Posterior vena cava (tissue), 2 donors: ENCODE data around the gene VNN1. TPM values are rescaled to one million over a fixed set of nuclear protein-coding genes. Genes with fewer than 3 reads are reported as not detected.
"Not testable (repeated sequence)": the region's sequence is repeated elsewhere in the genome, so short reads cannot be mapped to it uniquely, and the experiment has no call there.

Experiments used
- DNase-seq: peaks from one replicate; pipeline ENCODE4 v3.0.0-alpha.2; 2020; ENCODE audit warnings: low spot score
- intact Hi-C, 2 donors: fragments of 100-400 bp; cut with DNase I; formaldehyde crosslinking; loops; one replicate each; pipeline versions ENCODE4 v1.14.1 to v1.14.2; 2022 to 2023
- total RNA-seq, 2 donors: library from RNA; stranded (reverse); fragmentation: NEBNext Ultra II Directional; extraction: Animal tissue kit (Norgen Biotek cat#: 25700); gene quantifications; one replicate each; pipeline ENCODE4 v1.2.1, GENCODE V29; 2021
- donor health status: DM: yes; HTN: yes; CAD: no.
- donor health status: DM: yes; HTN: yes; CAD: no.

VNN1 gene
- total RNA-seq, 2 donors from 2014 or later, result 1.9 to 3.0 TPM

DNA sequence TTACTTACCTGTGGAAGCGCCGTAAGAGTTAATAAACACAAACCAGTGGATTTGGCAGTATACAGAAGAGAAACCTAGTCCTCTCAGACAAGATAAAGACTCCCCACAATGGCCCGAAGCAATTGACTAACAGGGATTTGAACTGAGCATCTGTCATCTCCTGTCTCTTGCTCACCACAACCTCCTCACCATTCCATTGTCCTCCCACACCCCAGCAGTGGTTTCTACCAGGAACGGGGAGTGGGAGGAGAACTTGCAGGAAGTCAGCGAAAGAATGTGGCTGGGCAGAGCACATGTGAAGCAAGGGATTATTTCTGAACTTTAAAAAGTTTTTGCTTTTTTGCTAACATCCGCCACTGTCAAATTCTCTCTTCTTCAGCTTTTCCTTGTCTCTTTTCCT is 30.3 kb downstream of the VNN1 start:
- DNase-seq, result no peak
- intact Hi-C loops, result no loop called here

DNA sequence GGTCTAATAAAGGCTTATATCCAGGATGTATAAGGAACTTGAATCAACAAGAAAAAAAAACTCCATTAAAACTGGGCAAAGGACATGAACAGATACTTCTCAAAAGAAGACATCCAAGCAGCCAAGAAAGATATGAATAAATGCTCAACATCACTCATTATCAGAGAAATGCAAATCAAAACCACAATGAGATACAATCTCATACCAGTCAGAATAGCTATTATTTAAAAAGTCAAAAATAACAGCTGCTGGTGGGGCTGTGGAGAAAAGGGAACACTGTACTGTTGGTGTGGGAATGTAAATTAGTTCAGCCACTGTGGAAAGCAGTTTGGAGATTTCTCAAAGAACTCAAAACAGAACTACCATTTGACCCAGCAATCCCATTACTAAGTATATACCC is 34.8 kb downstream of the VNN1 start:
- DNase-seq, intact Hi-C loops: not testable (repeated sequence)

DNA sequence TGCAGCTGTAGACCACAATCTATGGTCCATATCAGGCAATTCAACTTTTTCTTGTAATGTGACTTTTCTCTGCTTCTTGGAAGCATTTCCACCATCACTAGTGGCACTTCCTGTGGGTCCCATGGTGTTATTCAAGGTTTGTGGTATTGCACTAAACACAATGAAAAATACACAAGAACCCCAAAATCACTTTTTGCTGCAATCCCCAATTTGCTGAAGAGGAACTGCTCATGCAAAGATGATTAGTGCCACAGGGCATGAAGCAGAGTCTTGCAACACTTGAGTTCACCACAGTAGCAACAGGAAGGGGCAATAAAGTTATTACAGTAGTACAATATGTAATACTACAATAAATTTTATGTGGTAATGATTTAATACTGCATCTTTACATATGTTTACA is 38.1 kb downstream of the VNN1 start:
- DNase-seq, result no peak
- intact Hi-C loops, result no loop called here

DNA sequence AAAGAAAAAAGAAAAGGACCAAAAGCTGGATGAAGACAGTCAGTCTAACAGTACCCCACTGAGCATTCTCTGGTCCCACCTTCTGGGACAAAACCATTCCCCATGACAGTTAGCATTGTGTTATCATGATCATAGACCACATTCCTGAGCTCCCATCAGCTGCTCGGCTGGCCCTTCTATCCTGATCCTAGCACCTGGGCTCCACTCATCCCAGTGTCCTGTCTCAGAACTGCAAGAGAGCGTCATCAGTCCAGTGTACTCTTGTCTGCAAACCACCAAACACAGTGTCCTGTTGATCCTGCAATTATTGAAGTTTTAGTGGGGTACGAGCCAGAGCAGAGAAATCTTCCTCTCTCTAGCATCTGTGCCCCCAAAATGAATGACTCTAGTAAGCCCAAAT is 38.9 kb downstream of the VNN1 start:
- intact Hi-C loops, result no loop called here
- DNase-seq, result no peak

DNA sequence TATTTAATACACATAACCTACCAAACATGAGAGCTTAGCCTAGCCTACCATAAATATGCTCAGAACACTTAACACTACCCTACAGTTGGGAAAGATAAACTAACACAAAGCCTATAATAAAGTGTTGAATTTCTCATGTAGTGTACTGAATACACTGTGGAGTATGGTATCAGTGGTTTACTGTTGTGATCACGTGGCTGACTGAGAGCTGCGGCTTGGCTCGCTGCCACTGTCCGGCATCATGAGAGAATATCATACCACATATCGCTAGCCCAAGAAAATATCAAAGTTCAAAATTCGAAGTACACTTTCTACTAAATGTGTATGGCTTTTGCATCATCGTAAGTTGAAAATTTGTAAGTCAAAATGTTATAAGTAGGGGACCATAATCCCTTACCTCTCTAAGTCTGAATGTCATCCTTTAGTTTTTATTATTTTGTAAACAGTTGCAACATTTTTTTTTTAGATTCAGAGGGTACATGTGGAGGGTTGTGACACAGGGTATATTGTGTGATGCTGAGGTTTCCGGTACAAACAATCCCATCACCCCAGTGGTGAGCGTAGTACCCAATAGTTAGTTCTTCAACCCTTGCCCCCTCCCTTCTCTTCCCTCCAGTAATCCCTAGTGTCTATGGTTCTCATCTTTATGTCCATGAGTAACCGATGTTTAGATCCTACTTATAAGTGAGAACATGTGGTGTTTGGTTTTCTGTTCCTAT is 40.3 kb downstream of the VNN1 start:
- DNase-seq, result no peak
- intact Hi-C loops, result no loop called here

DNA sequence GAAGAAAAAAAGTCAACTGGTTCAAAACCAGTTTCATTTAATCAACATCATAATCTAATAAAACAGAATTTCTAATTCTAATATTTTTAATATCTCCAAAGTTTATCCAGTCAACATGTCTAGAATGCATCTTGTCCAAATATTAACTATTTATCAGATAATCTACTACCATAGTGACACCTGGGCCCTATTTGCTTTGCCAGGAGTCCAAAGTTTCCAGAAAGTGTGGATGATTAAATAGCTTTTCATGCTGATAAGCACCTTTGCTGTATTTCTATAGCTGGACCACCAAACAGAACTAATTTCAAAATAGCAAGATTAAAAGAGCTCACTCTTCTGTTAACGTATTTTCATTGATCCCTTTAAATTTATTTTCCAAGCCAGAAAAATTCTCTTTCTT is 42.6 kb downstream of the VNN1 start:
- intact Hi-C loops, result no loop called here
- DNase-seq, result no peak

DNA sequence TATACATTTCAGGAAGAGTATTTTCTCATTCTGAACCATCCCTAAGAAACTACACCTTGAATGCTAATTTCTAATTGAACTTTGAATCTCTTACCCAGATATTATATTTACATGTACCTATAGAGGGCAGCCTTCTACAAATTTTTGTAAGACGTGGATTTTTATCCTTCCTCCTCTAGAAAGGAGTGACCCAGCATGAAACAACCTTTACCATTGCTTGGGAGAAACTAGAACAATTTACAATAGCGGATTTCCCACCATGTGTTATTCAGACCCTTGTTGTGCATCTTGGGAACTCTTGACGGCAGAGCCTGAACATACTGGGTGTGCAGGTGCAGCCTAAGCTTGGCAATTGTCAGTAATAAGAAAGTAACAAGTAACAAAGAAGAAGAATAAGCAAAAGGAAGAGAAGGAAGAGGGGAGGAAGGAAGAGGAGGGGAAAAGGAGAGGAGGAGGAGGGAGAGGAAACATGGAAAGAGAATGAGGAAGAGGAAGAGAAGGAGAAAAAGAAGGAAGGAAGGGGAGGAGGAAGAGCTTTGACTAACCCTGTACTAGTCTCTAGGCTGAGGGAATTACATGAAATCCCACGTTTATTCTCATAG is 44.1 kb downstream of the VNN1 start:
- DNase-seq, result no peak
- intact Hi-C loops, result no loop called here

DNA sequence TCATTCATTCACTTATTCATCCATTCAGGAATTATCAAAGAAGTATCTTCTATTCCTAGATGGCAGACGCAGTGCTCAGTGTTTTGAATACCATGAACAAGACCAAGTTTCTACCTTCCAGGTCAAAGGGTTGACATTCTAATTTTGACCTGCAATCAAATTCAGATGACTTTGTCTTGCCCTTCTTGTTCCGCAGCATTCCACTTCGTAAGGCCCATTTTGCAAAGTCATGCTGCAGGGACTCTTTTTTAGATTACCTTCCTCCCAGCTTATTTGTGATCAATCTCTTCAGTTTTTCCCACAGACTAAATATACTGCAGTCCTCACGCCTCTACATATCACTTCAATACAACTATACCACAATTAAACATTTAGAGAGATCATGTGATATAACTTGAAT is 47.7 kb downstream of the VNN1 start:
- no peak for DNase-seq
- intact Hi-C loops, result no loop called here

DNA sequence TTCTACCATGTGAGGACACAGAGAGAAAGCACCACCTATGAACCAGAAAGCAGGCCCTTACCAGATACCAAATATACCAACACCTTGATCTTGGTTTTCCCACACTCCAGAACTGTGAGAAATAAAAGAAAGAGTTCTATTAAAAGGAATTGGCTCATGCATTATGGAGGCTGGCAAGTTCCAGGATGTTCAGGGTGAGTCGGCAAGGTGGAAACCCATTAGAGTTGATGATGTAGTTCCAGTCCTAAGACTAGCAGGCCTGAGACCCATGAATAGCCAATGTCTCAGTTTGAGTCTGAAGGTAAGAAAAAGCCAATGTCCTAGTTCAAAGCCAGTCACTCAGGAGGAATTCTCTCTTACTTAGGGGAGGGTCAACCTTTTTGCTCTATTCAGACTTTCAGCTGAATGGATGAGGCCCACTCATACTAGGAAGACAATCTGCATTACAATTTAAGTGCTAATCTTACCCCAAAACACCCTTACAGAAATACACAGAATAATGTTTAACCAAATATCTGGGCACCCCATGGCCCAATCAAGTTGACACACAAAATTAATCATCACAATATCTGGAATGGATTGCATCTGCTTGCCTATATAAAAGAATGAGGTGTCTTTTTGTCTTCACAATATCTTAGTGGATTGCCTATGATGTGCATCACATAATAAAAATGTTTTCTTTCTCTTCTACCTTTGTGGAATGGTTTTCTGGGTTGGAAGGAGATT is 49.4 kb downstream of the VNN1 start:
- no peak for DNase-seq
- intact Hi-C loops, result no loop called here

DNA sequence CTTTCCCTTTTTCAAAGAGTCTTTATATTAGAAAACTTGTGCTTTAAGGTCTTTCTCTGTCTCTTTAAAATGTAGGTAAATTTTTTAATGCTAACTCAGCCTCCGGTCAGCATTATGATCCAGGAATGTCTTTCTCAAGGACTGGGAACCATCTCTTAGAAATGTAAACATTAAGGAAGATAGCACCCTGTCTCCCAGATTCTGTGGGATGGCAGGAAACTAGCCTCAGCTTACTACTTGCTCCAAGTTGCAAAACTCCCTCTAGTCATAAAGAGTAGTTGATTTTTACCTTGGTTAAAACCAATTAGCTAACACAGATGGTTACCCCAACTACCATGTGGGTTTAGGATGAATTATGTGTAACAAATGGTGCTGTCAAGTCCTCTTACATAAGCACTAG is 50.2 kb downstream of the VNN1 start:
- no peak for DNase-seq
- intact Hi-C loops, result no loop called here

DNA sequence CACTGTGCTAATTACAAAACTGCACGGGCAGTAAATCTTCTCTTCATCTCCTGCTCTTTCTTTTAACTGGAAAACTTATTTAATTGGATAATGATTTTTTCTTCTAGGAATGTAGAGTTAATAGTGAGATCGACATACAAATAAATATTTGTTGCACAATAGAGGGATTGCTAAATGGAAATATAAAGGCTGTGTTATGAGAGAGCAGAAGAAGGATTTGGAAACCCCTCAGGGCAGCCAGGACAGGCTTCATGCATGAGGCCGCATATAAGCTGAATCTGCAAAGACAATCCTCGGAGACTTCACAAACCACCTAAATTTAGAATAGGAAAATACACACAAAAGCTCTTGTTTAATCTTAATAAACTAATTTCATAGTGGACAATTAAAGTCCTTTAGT is 51.9 kb downstream of the VNN1 start:
- intact Hi-C loops, result no loop called here
- no peak for DNase-seq

DNA sequence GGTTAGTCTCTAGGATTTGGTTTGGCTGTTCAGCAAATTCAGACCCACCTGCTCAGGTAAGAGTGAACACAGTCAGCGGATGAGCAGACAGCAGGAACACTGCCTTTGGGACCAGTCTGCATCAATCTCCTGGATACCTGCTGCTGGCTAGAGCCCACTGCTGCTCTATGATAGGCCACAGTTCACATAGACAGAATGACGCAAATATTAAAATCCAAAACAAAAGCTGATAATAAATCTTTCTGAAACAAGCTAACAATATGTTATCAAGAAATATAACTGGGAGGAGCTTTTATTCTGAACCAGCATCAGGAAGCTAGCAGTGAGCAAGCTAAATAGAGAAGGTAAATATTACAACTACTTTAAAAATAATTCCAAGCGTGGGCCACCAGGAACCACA is 54.8 kb downstream of the VNN1 start, which contains the start of gene TAAR1:
TSS of gene TAAR1 (minus strand) at position 101 of the 400 bp plus-strand sequence. CDS start 13,179 bp downstream, outside the sequence.
- DNase-seq, result no peak
- intact Hi-C loops, result no loop called here

DNA sequence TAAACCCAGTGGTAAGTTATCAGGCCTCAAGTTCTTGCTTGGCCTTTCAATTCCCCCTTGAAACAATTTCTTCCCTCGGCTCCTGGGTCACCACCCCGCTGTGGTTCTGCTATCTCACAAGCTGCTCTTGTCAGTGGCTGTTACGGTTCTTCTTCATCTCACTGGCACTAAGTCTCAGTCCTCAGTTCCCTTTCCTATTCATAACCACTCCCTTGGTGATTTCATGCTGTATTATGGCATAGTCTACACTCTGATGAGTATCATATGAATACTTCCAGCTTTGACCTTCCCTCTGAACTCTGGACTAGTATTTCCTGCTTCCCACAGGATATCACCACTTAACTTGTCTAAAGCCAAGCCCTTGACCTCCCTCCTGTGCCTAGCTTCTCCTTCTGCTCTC is 62.8 kb downstream of the VNN1 start:
- no peak for DNase-seq
- intact Hi-C loops, result no loop called here

DNA sequence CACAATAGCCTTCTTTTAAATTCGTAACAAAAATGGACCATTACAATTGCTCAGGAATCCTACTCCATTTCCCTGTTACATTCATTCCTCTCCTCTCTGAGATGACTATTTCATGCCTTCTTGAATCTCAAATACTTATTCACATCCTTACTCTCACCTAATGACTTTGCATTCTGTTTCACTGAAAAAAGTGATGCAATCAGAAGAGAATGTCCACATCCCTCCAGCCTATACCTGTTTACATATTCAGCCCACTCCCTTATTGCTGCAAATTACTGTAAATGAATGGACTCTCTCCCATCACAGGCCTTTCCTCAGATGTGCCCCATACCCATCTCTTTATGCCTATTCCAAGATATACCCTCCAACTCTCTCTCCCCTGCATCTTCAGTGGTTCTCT is 63.4 kb downstream of the VNN1 start:
- intact Hi-C loops, result no loop called here
- no peak for DNase-seq

DNA sequence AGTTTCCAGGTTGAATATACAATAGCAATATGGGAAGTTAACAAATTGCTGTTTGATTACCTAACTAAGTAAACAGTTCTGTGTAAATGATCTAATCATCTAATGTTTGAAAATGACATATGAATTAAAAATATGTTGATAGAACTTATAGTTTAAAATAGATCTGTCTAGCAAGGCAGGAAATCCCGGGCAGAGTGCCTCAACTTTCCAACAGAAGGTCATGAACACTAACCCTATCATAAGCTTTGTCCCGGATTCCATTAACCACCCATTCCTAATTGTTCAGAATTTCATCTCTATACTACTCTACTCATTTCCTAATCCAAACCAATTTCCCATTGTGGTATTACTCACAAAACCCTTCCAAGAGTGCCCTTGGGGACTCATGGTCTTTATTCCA is 65.0 kb downstream of the VNN1 start:
- intact Hi-C loops, result no loop called here
- no peak for DNase-seq

DNA sequence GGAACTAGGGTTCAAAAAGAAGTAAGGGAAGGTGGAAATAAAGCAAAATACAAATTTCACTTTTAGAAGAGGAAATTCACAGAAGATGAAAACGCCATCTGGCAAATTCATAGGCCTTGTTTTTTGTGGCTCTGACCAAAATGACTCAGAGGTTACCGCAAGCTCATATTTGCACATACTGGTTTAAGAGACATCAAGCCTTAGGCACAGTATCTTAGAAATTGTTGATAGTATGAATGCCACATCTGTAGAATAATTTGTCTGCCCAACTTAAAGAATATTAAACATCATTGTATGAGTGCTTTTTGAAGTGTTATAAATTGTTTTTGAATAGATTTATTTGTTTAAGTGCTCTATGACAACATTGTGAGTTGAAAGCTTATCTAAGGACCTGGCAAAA is 65.5 kb downstream of the VNN1 start:
- DNase-seq, result no peak
- intact Hi-C loops, result no loop called here

DNA sequence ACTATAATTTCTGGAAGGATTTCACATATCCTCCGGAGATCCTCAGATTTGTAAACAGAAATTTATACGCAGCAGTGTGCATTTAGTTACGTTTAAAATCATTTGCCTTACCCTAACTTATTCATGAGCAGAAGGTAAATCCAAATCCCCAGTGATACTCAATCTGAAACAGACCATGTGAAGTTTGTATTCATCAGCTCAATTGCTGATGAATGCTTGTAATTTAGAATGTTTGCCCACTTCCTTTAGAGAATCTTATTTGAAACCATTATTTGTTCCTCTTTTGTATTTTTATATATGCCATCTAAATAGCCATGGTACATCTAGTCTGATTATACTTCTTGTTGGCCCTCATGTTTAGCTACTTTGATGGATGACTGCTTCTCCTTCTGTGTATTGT is 70.3 kb downstream of the VNN1 start:
- no peak for DNase-seq
- intact Hi-C loops, result no loop called here

DNA sequence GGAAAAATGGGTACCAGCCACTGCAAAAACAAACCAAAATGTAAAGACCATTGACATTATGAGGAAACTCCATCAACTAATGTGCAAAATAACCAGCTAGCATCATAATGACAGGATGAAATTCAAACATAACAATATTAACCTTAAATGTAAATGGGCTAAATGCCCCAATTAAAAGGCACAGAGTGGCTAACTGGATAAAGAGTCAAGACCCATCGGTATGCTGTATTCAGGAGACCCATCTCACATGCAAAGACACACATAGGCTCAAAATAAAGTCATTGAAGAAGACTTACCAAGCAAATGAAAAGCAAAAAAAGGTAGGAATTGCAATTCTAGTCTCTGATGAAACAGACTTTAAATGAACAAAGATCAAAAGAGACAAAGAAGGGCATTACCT is 76.7 kb downstream of the VNN1 start:
- intact Hi-C loops, DNase-seq: not testable (repeated sequence)

DNA sequence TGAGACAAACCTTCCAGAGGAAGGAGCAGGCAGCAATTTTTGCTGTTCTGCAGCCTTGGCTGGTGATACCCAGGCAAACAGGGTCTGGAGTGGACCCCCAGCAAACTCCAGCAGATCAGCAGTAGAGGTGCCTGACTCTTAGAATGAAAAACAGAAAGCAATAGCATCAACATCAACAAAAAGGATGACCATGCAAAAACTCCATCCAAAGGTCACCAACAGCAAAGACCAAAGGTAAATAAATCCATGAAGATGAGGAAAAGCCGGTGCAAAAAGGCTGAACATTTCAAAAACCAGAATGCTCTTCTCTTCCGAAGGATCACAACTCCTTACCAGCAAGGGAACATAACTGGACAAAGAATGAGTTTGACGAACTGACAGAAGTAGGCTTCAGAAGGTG is 77.9 kb downstream of the VNN1 start:
- intact Hi-C loops, DNase-seq: not testable (repeated sequence)

DNA sequence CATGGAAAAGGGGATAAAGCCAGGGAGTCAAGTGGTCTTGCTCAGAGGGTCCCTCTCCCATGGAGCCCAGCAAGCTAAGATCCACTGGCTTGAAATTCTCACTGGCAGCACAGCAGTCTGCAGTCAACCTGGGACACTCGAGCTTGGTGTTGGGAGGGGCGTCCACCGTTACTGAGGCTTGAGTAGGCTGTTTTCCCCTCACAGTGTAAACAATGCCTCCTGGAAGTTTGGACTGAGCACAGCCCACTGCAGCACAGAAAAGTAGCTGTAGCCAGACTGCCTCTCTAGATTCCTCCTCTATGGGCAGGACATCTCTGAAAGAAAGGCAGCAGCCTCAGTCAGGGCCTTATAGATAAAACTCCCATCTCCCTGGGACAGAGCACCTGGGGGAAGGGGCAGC is 78.6 kb downstream of the VNN1 start:
- DNase-seq, intact Hi-C loops: not testable (repeated sequence)

DNA sequence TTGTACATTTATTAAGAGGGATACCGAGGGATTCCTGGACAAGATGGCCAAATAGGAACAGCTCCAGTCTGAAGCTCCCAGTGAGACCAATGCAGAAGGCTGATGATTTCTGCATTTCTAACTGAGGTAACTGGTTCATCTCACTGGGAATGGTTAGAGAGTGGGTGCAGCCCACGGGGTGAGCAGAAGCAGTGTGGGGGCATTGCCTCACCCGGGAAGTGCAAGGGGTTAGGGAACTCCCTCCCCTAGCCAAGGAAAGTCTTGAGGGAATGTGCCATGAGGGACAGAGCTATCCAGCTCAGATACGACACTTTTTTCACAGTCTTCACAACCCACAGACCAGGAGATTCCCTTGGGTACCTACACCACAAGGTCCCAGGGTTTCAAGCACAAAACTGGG is 79.1 kb downstream of the VNN1 start:
- DNase-seq, result no peak
- intact Hi-C loops, result no loop called here
